ENCODE measurements around the gene TOX3.

TOX3 gene

GRCh38 chr16:52492789-52493357 lies 54.1 kb downstream of the TOX3 start:
- DNase-seq (ENCODE audit: low read depth) = no peak

GRCh38 chr16:52491216-52491615 lies 55.7 kb downstream of the TOX3 start:
- no peak for DNase-seq (ENCODE audit: low read depth)

GRCh38 chr16:52489894-52490293 lies 57.0 kb downstream of the TOX3 start:
- DNase-seq (ENCODE audit: low read depth) = no peak

GRCh38 chr16:52488837-52489289 lies 58.1 kb downstream of the TOX3 start:
- DNase-seq (ENCODE audit: low read depth) = no peak

GRCh38 chr16:52487849-52488457 lies 59.0 kb downstream of the TOX3 start:
- no peak for DNase-seq (ENCODE audit: low read depth)

GRCh38 chr16:52480237-52480636 lies 66.7 kb downstream of the TOX3 start:
- no peak for DNase-seq (ENCODE audit: low read depth)

GRCh38 chr16:52476111-52476510 lies 70.8 kb downstream of the TOX3 start:
- no peak for DNase-seq (ENCODE audit: low read depth)

GRCh38 chr16:52474679-52475078 lies 72.3 kb downstream of the TOX3 start:
- no peak for DNase-seq (ENCODE audit: low read depth)

GRCh38 chr16:52473096-52473495 lies 73.8 kb downstream of the TOX3 start:
- no peak for DNase-seq (ENCODE audit: low read depth)

GRCh38 chr16:52471650-52472370 lies 75.1 kb downstream of the TOX3 start:
- no peak for DNase-seq (ENCODE audit: low read depth)

GRCh38 chr16:52470585-52470984 lies 76.4 kb downstream of the TOX3 start:
- no peak for DNase-seq (ENCODE audit: low read depth)

- DNase-seq (ENCODE audit: low read depth) = no peak
Measured at GRCh38 chr16:52469775-52470174, 77.2 kb downstream of the TOX3 start.

GRCh38 chr16:52469091-52469490 lies 77.9 kb downstream of the TOX3 start:
- no peak for DNase-seq (ENCODE audit: low read depth)

GRCh38 chr16:52467753-52468152 lies 79.2 kb downstream of the TOX3 start:
- DNase-seq (ENCODE audit: low read depth) = no peak

GRCh38 chr16:52466994-52467393 lies 79.9 kb downstream of the TOX3 start:
- no peak for DNase-seq (ENCODE audit: low read depth)

- DNase-seq (ENCODE audit: low read depth) = no peak
Measured at GRCh38 chr16:52465711-52466267, 81.2 kb downstream of the TOX3 start.

GRCh38 chr16:52463904-52464303 lies 83.0 kb downstream of the TOX3 start:
- DNase-seq (ENCODE audit: low read depth) = no peak

GRCh38 chr16:52462816-52463215 lies 84.1 kb downstream of the TOX3 start:
- DNase-seq (ENCODE audit: low read depth) = no peak

- no peak for DNase-seq (ENCODE audit: low read depth)
Measured at GRCh38 chr16:52460639-52461178, 86.2 kb downstream of the TOX3 start.

GRCh38 chr16:52456368-52456767 lies 90.6 kb downstream of the TOX3 start:
- DNase-seq (ENCODE audit: low read depth) = no peak

GRCh38 chr16:52455549-52456277 lies 91.2 kb downstream of the TOX3 start:
- no peak for DNase-seq (ENCODE audit: low read depth)

GRCh38 chr16:52453644-52454043 lies 93.3 kb downstream of the TOX3 start:
- no peak for DNase-seq (ENCODE audit: low read depth)
